GM21825 (cell line): ENCODE data around the gene LRIF1.
"Not testable (repeated sequence)": the region's sequence is repeated elsewhere in the genome, so short reads cannot be mapped to it uniquely, and the experiment has no call there.

ENCODE experiments used
- ATAC-seq: cut with Tn5 transposase; IDR thresholded peaks from one replicate; pipeline ENCODE4 v1.9.1; 2021; ENCODE audit warnings: mild to moderate bottlenecking, moderate library complexity; ENCODE audit not compliant: unreplicated experiment

The LRIF1 gene

DNA sequence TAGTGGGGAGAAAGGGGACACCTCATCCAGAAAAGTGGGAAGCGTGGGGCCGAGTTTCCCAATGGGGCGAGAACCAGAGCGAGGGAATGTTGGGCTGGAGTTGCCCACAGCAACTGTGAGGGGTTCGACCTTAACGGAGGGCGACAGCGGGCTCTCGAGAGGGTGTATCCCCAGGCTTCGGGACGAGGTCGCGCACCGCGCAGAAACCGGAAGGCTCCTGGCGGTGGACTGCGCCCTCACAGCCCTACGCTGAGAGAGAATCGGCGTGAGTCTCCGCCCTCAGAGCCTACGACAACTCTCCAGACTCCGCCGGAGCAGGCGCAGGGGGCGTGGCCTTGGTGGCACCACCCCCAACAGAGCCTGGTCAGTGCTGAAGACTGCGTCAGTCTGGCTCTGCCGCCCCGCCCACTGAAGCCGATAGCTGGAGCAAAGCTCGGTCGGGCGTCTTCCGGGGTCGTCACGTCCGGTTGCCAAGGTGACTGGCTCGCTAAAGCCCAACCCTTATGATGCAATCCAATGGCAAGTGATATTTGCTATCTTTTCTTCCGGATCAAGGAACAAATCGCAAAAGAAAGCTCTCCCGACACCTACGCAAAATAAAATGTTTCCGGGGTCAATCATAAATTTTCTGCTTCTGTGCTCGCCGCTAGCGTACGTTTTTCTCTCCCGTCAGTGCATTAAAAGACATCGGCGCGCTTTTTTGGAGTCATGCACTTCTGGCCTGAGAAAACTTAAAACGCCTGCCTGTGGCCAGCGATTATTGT lies at the start of gene LRIF1:
LRIF1 (minus strand) TSS at position 232 of the 764 bp plus-strand sequence. CDS start 234 bp downstream, outside the sequence.
- ATAC-seq: peak; percentile 96

- ATAC-seq: no peak
These were observed 44.3 kb upstream of the LRIF1 start for GRCh38 chr1:111008031-111008430.

GRCh38 chr1:111006556-111006955 lies 42.8 kb upstream of the LRIF1 start:
- no peak for ATAC-seq

GRCh38 chr1:110999607-111000006 lies 35.9 kb upstream of the LRIF1 start:
- ATAC-seq: not testable (repeated sequence)

- ATAC-seq: not testable (repeated sequence)
These were observed 28.6 kb upstream of the LRIF1 start for GRCh38 chr1:110992329-110992728.

- ATAC-seq: not testable (repeated sequence)
These were observed 27.6 kb upstream of the LRIF1 start for GRCh38 chr1:110991295-110991694.

DNA sequence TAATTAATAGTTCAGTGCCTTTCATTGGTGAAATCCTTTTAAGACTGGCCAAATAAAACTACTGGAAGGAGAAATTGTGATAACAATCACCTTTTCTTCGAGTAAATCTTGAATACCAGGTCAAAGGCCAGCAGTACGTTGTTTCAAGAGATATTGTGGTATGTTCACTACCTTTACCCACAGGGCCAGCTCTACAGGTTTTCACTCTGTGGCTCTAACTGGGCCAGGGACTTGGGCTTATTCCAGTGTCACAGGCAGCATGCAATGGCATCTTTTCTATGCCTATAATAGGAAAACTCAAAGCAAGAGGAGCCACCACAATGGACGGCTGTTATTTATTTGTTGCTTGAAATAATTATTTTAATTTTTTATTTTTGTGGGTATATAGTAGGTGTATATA lies 26.8 kb upstream of the LRIF1 start:
- no peak for ATAC-seq

DNA sequence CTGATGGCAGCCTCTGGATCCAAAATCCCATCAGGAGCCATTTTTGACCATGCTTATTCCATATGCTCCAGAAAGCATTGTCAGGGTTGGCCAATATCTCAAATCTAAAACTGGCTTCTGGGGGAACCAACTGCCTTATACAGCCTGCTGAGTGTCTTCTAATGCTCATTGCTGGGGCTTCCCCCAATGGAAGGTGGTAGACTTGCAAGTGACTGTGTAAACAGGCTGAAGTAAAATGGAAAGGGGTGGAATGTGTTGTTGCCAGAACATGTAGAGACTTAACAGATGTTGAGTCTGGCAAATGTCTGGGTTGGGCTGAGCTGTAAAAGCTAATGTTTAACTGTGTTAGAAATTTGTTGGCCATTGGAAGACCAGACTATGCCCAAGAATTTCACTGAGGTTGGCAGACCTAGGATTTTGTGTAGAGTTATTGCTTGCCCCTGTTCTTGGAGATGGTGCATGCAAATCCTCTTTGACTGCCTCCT lies 22.7 kb upstream of the LRIF1 start:
- no peak for ATAC-seq

GRCh38 chr1:110982320-110982719 lies 18.6 kb upstream of the LRIF1 start:
- no peak for ATAC-seq

GRCh38 chr1:110979154-110979553 lies 15.4 kb upstream of the LRIF1 start:
- ATAC-seq: no peak

DNA sequence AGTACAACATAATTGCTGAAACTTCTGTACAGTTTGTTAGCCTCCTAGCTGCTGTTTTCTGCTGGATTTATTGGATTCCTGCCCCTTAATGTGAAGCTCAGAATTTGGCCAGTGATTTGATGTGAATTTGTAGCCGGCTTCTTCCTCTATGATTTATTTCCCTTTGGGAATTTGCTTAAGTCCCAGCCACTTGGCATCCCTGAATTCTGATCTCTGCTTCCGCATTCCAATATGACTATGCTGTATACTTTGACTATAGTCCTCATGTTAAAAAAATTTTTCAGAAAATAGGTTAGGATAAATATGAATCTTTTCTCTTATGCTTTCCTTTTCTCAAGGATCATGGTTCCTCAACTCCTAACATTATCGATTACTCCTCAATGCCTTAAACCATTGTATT lies 12.4 kb upstream of the LRIF1 start:
- ATAC-seq: no peak

DNA sequence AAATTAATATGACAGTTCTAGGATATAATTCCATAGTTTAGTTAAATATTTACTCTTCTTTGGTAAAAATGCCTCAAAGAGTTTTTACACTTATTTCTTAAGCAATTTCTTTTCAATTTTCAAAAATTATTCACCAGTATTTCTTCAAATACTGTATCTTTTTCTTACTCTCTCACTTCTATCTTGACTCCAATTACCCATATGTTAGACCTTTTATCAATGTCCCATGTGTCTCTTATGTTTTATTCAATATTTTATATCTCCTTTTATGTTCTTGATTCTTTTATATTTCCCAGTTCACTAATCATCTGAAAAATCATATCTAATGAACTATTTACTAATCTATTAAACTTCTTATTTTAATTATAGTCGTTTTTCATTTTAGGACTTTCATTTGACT lies 11.5 kb upstream of the LRIF1 start:
- no peak for ATAC-seq

DNA sequence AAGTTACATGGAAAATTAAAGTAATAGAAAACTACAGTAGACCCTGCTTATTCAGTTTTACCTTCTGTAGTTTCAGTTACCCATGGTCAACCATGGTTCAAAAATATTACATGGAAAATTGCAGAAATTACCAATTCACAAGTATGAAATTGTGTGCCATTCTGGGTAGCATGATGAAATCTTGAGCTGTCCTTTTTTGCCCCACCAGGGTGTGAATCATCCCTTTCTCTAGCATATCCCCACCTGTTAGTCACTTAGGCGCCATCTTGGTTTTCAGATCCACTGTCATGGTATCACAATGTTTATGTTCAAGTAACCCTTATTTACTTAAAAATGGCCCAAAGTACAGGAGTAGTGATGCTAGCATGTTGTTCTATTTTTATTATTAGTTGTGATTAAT lies 3.5 kb upstream of the LRIF1 start:
- no peak for ATAC-seq

DNA sequence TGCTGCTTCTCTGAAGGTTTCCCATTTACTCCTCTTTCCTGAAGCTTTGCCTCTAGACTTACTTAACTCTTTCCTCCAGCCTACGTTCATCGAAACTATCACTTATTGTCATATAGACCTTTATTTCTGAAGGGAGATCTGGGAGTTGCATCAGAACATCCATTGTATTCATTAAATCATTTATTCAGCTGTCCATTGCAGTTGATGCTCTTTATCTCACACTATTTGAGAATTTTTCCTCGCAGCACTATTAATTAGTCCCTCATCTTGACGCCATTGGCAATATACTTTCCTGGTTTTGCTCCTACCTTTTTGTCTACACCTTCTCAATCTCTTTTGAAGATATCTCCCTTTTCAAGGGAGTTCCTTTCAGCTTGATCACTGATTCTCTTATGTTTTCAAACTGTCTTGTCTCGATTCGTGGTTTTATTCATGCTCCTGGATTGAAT lies 757 bp upstream of the LRIF1 start:
- no peak for ATAC-seq

GRCh38 chr1:110962892-110963690 lies 631 bp downstream of the LRIF1 start:
- peak; percentile 32 for ATAC-seq

GRCh38 chr1:110961902-110962301 lies 1.8 kb downstream of the LRIF1 start:
- no peak for ATAC-seq

- no peak for ATAC-seq
These were observed 2.8 kb downstream of the LRIF1 start for GRCh38 chr1:110960777-110961420.

DNA sequence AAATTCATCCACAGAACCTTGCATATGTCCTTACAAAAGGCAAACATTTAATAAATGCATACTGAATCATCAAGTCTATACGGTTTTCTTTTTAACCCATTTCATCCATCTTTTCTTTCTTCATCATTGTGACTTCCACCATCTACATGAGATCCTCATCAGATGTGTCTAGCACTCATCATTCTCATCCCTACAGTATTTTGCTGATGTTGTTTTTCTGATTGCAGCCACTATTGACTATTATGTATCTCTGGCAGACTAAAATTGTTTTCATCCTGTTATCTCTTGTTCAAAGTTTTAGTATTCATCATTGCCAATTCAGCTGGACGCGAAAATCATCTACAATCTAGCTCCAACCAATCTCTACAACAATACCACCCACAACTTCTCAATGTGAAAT lies 5.9 kb downstream of the LRIF1 start:
- ATAC-seq: no peak

- no peak for ATAC-seq
These were observed 7.1 kb downstream of the LRIF1 start for GRCh38 chr1:110956586-110956985.

GRCh38 chr1:110953031-110953430 lies 10.7 kb downstream of the LRIF1 start:
- no peak for ATAC-seq

GRCh38 chr1:110952031-110952430 lies 11.7 kb downstream of the LRIF1 start:
- ATAC-seq: no peak
